GM19395 (cell line): ENCODE data around the gene RPS29.
"Not testable (repeated sequence)": the region's sequence is repeated elsewhere in the genome, so short reads cannot be mapped to it uniquely, and the experiment has no call there.

Experiments
- ATAC-seq: cut with Tn5 transposase; IDR thresholded peaks from one replicate; pipeline ENCODE4 v1.9.1; 2021; ENCODE audit warnings: mild to moderate bottlenecking, moderate library complexity; ENCODE audit not compliant: unreplicated experiment

RPS29 gene

DNA sequence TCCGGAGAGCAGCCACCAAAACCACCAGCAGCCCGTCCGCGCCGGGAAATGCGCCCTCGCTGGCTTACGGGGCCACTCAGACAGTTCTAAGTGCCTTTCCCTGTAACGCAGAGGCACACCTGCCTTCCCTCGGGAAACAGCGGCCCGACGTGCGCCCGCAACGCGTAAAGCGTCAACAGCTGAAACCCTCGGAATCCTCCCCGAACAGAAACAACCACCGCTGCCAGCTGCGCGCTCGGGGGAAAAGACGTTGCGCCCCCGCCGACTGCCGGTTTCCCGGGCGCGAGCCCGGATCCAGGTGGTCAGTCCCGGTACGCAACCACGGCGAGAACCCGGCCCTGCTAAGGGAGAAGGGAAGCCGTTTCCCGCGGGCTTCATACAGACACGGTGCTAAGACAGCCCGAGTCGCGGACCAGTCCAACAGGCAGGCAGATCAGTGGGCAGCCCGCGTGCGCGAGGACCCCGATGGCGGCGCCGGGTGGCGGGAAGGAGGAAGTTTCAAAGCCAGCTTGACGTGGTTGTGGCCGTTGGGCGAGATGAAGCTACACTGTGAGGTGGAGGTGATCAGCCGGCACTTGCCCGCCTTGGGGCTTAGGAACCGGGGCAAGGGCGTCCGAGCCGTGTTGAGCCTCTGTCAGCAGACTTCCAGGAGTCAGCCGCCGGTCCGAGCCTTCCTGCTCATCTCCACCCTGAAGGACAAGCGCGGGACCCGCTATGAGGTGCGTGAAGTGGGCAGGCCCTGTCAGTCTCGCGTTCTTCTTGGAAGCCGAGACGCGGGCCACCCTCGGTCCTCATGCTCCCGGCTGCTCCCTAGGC lies 12.5 kb upstream of the RPS29 start, which contains the start of gene LRR1:
TSS of gene LRR1 (plus strand) at position 456 of the 816 bp plus-strand sequence. CDS start at position 537, 81 bp downstream.
- ATAC-seq, result peak; percentile 58

DNA sequence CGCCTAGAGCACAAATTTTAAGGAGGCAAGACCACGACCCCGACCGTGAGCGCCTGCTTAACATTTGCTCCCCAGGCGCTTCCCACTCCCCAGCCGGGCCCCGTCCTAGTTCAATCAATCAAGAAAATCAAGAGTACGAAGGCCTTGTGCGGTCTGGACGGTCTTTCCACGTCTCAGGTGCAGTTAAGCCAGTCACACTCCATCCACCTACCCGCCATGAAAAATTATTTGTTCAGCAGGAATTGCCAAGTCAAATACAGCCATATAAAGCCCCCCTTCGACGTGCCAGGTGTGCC lies 12.0 kb upstream of the RPS29 start:
- ATAC-seq, result peak; percentile 1

DNA sequence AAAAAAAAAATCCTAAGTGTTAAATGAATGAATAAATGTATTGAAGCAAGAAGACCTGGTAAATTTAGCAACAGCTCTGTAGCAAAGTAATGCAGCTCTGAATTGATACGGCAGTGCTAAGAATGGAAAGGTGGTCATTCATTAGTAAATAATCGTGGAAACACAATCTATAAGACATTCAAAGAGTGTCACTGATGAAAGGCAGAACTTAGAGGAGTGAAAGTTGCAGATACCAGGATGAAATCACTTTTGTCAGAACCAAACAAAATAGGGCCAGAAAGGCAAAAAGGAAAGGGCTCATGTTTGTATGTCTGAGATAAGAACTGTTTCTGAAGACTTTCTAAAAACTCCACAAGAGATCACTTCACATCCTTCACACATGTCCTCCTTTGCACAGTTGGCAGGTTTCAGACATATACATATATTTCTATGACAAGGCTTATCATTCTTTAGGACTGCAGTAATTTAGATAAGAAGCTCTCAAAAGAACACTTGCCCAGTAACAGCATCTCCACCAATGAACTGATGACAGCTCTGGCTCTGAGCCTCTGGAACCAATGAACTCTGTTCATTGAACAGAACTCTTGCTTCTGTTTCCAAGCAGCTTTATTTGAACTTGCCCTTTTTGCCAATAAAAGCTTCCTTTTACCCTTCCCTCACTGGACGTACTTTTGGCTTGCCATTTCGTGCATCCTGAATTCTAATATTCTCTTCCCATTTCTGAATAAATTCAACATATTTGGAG lies 8.3 kb upstream of the RPS29 start:
- ATAC-seq, result no peak

DNA sequence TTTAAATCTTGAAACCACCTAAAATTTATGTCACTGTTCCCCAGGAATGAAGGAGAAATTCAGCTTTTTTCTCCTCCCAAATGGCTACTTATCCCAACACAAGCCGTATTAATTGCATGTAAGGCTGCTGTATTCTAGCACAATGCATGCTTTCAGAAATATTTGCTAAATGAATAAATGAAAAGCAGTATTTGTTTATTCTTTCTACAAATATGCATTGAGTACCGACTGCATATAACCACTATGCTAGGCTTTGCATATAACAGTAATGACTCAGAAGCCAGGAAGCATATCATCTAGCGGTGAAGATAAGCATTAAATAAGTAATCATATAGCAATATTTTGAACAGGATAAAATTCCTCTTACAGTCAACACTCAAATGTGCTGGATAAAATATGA lies 6.8 kb upstream of the RPS29 start:
- no peak for ATAC-seq

DNA sequence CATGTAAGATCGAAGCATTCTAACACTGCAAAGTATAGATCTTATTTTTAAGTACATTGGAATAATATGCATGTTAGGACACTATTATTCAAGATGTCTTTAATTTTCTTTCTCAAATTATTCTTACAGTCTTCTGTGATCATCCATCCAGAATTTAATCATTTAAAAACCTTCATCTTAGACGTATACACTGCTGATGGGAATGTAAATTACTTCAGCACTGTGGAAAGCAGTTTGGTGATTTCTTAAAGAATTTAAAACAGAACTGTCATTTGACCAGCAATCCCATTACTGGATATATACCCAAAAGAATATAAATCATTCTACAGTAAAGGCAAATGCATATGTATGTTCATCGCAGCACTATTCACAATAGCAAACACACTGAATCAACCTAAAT lies 3.2 kb upstream of the RPS29 start:
- ATAC-seq, result no peak

DNA sequence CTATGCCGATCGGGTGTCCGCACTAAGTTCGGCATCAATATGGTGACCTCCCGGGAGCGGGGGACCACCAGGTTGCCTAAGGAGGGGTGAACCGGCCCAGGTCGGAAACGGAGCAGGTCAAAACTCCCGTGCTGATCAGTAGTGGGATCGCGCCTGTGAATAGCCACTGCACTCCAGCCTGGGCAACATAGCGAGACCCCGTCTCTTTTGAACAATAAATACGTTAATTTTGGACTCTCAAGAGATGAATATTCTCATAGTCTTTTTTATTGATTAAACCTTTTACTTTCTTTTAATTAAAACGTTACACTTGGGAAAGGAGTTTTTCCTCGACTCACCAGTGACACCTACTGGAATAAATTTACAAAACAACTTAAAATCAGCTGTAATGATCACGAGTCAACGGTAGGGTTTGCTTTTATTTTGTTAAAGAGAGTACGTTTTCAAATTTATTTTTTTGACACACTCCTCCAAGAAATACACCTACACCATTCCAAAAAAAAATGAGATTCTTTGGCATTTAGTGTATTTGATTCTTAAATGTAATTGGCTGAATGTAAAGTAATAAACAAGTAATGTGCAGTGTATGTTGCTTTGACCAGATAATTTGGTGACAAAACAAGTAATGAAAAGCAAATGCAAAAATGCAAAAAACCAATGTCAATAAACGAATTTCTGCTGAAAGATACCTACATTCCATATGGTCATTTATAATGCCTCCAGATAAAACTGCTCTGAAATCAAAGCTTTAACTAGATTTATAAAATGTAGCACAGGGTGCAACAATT lies 687 bp upstream of the RPS29 start:
- peak; percentile 39 for ATAC-seq

DNA sequence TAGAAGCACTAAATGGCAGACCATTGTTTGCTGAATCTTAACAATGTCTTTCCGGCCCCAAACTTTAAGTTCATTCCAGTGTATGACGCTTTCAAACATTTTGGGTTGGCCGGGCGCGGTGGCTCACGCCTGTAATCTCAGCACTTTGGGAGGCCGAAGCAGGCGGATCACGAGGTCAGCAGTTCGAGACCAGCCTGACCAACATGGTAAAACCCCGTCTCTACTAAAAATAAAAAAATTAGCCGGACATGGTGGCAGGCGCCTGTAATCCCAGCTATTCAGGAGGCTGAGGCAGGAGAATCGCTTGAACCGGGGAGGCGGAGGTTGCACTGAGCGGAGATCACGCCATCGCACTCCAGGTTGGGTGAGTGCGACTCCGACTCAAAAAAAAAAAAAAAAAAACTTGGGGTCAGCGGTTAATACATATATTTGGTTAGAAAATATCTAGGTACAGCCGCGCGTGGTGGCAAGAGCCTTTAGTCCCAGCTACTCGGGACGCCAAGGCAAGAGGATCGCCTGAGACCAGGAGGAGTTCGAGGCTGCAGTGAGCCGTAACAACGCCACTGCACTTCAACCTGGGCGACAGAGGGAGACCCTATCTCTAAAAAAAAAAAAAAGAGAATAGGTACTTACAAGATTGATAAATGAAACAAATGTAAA lies 1.1 kb downstream of the RPS29 start:
- not testable (repeated sequence) for ATAC-seq

DNA sequence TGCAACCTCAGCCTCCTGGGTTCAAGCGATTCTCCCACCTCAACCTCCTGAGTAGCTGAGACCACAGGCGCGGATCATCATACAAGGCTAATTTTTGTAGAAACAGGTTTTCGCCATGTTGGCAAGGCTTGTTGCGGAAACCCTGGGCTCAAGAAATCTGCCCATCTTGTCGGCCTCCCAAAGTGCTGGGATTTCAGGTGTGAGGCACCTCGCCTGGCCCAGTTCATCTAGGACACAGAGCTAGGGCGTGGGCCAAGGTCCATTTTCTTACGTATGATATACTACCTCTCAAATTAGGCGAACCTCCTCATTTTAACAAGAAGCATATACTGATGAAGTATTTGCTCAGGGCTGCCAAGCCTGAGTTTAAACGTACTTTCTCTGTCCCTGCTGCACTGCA lies 2.1 kb downstream of the RPS29 start:
- ATAC-seq, result no peak

DNA sequence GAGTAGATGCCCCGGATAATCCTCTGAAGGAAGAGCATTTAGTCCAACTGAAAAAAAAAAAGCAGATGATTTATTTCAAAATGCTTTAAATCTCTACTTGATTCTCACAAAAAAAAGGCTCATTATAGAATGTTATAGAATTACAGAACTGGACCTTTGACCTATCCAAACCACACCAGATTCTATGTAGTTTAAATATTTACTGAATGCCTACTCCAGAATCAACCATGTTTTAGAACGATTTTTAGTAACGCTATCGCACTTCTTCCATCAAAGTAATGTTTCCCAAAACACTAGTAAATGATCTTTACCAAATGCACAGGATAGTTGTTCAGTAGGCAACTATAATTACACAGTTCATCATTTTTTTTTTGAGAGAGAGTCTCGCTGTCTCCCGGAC lies 2.6 kb downstream of the RPS29 start:
- no peak for ATAC-seq

DNA sequence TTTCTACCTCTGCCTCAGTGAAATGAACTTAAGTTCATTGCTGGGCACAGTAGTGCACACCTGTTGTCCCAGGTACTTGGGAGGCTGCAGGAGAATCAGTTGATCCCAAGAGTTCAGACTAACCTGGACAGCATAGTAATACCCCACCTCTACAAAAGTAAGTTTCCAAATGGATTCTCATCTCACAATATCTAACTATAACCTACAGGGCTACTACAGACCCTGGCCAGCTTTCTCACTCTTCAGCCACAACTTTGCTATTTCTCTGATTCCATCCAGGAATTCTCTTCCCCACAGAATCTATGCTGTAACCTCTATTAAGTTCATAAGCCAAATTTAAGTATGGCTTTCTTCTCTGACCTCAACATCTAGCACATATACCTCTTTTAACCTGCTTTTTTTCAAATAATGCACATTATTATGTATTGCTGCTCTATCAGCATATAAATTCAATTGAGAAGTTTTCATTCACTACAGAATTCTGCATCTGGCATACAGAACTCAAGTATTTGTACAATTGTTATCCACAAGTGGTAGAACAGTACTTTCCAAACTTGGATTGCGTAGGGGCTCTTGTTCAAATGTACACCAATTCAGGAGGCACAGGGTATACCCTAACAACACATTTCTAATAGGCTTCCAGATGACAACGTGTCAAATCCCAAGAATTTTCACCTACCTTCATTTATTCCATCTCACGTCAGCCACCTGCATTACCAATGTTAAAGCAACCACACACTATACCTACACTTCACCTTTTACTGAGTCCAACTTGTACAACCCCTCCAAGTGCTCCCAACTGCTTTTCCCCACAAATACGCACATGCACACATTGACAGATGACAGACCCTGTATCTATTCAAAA lies 3.8 kb downstream of the RPS29 start:
- ATAC-seq, result no peak

DNA sequence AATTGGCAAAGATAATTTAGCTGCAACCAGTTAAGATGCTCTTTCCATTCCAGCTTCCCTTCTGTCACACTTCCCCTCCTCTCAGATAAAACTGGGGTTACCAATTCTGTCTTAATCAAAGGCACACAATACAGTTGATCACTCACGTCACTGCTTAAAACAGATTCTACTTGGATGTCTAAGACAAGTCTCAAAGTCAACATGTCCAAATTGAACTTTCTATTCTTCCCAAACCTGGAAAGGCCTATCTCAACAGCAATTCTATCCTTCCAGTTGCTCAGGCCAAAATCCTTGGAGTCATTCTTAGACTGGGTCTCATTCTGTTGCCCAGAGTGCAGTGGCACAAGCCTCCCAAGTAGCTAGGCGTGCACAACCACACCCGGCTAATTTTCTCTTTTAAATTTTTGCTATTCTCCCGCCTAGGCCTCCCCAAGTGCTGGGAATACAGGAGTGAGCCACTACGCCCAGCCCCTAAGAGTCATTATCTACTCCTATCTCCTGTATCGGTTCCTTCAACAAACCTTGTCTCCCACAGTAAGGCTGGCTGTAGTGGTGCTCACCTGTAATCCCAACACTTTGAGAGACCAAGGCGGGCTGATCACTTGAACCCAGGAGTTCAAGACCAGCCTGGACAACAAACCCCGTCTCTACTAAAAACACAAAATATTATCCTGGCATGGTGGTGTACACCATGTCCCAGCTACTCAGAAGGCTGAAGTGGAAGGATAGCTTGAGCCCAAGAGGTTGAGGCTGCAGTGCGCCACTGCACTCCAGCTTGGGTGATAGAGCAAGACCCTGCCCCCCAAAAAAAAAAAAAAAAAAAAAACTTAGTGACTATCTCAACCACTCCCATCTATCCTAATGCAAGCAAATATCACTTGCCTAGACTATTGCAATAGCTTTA lies 4.7 kb downstream of the RPS29 start:
- no peak for ATAC-seq

DNA sequence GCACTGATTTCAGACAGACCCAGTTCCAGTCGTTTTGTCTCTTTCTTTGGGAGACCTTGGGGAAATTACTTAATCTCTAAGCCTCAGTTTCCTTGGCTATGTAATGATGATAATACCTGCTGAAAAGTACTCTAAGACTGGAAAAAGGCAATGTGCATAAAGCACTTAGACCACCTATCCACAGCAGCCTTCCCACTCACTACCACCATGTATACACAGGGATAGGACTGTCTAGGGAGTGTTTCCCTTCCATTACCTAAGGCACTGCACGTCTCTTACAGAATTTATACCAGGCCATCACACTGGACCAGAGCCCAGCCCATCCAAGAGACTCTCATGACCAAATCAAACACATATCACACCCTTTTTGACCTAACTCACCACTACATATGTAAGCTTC lies 6.3 kb downstream of the RPS29 start:
- no peak for ATAC-seq

DNA sequence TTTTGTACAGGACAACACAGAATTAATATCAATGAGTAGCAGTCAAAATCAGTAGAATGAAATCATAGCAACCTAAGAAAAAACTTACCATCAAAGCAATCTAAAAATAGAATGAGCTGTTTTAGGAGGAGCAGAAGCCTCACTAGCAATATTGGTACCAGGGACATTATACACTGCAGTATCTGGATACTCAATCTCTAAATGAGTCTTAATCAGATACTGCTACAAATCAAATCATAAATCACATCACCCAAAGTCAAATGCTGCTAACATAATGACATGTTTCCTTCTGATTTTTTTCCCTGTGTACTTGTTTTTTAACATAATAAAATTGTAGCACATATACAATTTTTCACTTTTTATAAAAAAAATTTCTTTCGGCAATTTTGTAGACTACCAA lies 8.0 kb downstream of the RPS29 start:
- no peak for ATAC-seq

DNA sequence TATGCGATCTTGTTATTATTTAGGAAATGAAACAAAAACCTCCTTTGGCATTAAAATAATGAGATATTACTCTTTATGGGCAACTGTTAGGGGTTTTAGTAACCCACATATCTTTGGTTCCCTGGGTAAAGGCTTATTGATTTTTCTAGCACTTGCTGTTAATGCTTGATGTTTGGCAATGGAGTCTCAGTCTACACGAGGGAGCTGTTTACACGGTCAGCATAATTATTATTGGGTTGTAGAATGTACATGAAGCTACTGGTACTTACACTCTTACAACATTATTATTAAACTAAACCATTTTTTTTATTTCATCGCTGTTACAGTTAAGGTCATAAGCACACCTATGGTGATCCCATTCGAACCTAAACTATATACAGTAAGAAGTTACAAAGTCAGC lies 12.1 kb downstream of the RPS29 start:
- no peak for ATAC-seq

DNA sequence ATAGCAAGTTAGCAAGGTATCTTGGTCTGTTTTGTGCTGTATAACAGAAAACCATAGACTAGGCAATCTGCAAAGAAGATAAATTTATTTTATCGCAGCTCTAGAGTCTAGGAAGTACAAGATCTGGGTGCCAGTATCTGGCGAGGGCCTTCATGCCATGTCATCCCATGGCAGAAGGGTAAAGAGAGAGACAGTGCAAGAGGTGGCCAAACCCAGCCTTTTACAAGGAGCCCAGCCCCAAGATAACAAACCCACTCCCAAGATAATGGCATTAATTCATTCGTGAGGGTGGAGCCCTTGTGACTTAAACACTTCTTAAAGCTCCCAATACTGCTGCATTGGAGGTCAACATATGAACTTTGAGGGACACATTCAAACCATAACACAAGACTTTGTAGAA lies 16.9 kb downstream of the RPS29 start:
- no peak for ATAC-seq

DNA sequence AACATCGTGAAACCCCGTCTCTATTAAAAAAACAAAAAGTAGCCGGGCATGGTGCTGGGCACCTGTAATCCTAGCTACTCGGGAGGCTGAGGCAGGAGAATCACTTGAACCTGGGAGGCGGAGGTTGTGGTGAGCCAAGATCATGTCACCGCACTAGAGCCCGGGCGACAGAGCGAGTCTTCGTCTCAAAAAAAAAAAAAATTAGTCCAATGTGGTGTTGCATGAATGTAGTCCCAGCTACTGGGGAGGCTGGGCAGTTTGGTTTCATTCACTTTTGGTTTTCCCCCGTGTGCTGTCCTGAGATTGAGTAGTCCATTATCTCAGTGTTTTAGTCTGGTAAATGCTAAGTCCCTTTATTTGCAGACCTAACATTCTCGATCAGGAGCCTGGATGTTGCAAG lies 19.5 kb downstream of the RPS29 start:
- ATAC-seq, result no peak

DNA sequence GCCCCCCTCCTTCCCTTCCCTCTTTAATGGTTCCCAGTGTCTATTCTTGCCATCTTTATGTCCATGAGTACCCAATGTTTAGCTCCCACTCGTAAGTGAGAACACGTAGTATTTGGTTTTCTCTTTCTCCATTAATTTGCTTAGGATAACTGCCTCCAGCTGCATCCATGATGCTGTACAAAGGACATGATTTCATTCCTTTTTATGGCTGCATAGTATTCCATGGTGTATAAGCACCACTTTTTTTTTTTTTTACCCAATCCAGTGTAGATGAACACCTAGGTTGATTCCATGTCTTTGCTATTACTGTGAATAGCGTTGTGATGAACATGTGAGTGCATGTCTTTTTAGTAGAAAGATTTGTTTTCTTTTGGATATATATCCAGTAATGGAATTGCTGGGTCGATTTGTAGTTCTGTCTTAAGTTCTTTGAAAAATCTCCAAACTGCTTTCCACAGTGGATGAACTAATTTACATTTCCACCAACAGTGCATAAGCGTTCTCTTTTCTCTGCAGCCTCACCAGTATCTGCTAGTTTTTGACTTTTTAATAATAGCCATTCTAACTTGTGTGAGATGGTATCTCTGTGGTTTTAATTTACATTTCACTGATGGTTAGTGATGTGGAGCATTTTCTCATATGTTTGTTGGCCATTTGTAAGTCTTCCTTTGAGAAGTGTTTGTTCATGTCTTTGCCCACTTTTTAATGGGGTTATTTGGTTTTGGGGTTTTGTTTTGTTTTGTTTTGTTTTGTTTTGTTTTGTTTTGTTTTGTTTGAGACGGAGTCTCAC lies 26.0 kb downstream of the RPS29 start:
- no peak for ATAC-seq

DNA sequence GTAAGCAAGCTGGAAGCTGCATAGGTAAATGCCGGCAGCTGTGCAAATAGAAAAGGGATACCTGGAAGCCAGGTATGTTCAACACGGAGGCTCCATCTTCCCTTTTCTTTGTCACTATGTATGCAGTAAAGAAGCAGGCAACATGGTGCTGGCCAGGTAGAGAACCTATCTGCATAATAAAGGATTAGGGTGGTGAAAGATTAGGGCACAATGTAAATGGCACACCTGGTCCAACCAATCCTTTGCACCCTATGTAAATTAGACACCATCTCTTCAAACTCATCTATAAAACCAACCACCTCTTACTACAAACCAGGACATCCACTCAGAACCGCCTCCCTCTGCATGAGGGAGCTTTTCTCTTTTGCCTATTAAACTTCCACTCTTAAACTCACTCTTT lies 32.3 kb downstream of the RPS29 start:
- no peak for ATAC-seq
